DMS114 treated with DMSO at 0.1 percent for 48 hours (cell line): ENCODE data around the gene SLC35D3.
"Not testable (repeated sequence)": the region's sequence is repeated elsewhere in the genome, so short reads cannot be mapped to it uniquely, and the experiment has no call there.

Source experiments
- DNase-seq: peaks from one replicate; lab custom pipeline; 2025; ENCODE audit not compliant: unreplicated experiment; lab: John Stamatoyannopoulos, UW

Gene SLC35D3

GRCh38 chr6:136963259-136963658 is 41.2 kb downstream of the SLC35D3 start:
- DNase-seq, result no peak

- no peak for DNase-seq
Observed at GRCh38 chr6:136964398-136964797, 42.3 kb downstream of the SLC35D3 start.

GRCh38 chr6:136967876-136968752 is 46.0 kb downstream of the SLC35D3 start:
- DNase-seq, result peak; percentile 37

GRCh38 chr6:136968837-136969236 is 46.7 kb downstream of the SLC35D3 start:
- no peak for DNase-seq

- no peak for DNase-seq
Observed at GRCh38 chr6:136969433-136969832, 47.3 kb downstream of the SLC35D3 start.

- DNase-seq, result no peak
Observed at GRCh38 chr6:136969930-136970329, 47.8 kb downstream of the SLC35D3 start.

- no peak for DNase-seq
Observed at GRCh38 chr6:136971609-136972008, 49.5 kb downstream of the SLC35D3 start.

- not testable (repeated sequence) for DNase-seq
Observed at GRCh38 chr6:136973781-136974180, 51.7 kb downstream of the SLC35D3 start.
